ENCODE results near the gene GPS2. TPM values are rescaled to one million over a fixed set of nuclear protein-coding genes. Genes with fewer than 3 reads are reported as not detected.
A peak's percentile ranks its signal among the peaks of the same experiment; 100 is the strongest.

GPS2 gene
- 157 TPM for polyA plus RNA-seq (2012; ENCODE audit: insufficient read depth, insufficient read length)

- peak within 1 kb of the TSS; percentile 78 for H3K4me3 ChIP-seq (ENCODE audit: low read length)
- DNase-seq (ENCODE audit: low read depth, low spot score): peak; percentile 77
Observed at GRCh38 chr17:7314719-7315569, at the start of gene GPS2. Gene GPS2 (minus strand): TSS chr17:7315360. CDS start chr17:7315052, 308 bp downstream.

- H3K4me3 ChIP-seq (ENCODE audit: low read length): no peak overlapping the region
- DNase-seq (ENCODE audit: low read depth, low spot score): no peak
Observed at GRCh38 chr17:7363311-7363710, 48.2 kb upstream of the GPS2 start.

- no peak overlapping the region for H3K4me3 ChIP-seq (ENCODE audit: low read length)
- DNase-seq (ENCODE audit: low read depth, low spot score): no peak
Observed at GRCh38 chr17:7361906-7362305, 46.7 kb upstream of the GPS2 start.

- DNase-seq (ENCODE audit: low read depth, low spot score): no peak
- H3K4me3 ChIP-seq (ENCODE audit: low read length): no peak overlapping the region
Observed at GRCh38 chr17:7357381-7357780, 42.2 kb upstream of the GPS2 start.

- no peak overlapping the region for H3K4me3 ChIP-seq (ENCODE audit: low read length)
- DNase-seq (ENCODE audit: low read depth, low spot score): no peak
Observed at GRCh38 chr17:7356756-7357155, 41.6 kb upstream of the GPS2 start.

GRCh38 chr17:7356072-7356549 is 41.0 kb upstream of the GPS2 start:
- DNase-seq (ENCODE audit: low read depth, low spot score): peak; percentile 75
- H3K4me3 ChIP-seq (ENCODE audit: low read length): no peak overlapping the region

GRCh38 chr17:7355573-7355972 is 40.4 kb upstream of the GPS2 start:
- no peak for DNase-seq (ENCODE audit: low read depth, low spot score)
- H3K4me3 ChIP-seq (ENCODE audit: low read length): no peak overlapping the region

- DNase-seq (ENCODE audit: low read depth, low spot score): no peak
- H3K4me3 ChIP-seq (ENCODE audit: low read length): no peak within 1 kb of the TSS
Observed at GRCh38 chr17:7355053-7355452, 39.9 kb upstream of the GPS2 start, which contains the start of gene TMEM95. Gene TMEM95 (plus strand): TSS chr17:7355156. CDS start chr17:7355205, 49 bp downstream.

- no peak overlapping the region for H3K4me3 ChIP-seq (ENCODE audit: low read length)
- DNase-seq (ENCODE audit: low read depth, low spot score): no peak
Observed at GRCh38 chr17:7354262-7354843, 39.2 kb upstream of the GPS2 start.

- DNase-seq (ENCODE audit: low read depth, low spot score): no peak
- no peak overlapping the region for H3K4me3 ChIP-seq (ENCODE audit: low read length)
Observed at GRCh38 chr17:7352910-7353635, 37.9 kb upstream of the GPS2 start.

GRCh38 chr17:7352503-7352889 is 37.3 kb upstream of the GPS2 start:
- DNase-seq (ENCODE audit: low read depth, low spot score): no peak
- no peak overlapping the region for H3K4me3 ChIP-seq (ENCODE audit: low read length)

- no peak for DNase-seq (ENCODE audit: low read depth, low spot score)
- H3K4me3 ChIP-seq (ENCODE audit: low read length): no peak within 1 kb of the TSS
Observed at GRCh38 chr17:7351665-7352502, 36.7 kb upstream of the GPS2 start, which contains the start of gene KCTD11. Gene KCTD11 (plus strand): TSS chr17:7352162.

GRCh38 chr17:7348478-7349242 is 33.5 kb upstream of the GPS2 start:
- H3K4me3 ChIP-seq (ENCODE audit: low read length): no peak overlapping the region
- DNase-seq (ENCODE audit: low read depth, low spot score): no peak

GRCh38 chr17:7347630-7348477 is 32.7 kb upstream of the GPS2 start:
- H3K4me3 ChIP-seq (ENCODE audit: low read length): no peak overlapping the region
- no peak for DNase-seq (ENCODE audit: low read depth, low spot score)

- no peak overlapping the region for H3K4me3 ChIP-seq (ENCODE audit: low read length)
- DNase-seq (ENCODE audit: low read depth, low spot score): no peak
Observed at GRCh38 chr17:7346761-7347614, 31.8 kb upstream of the GPS2 start.

- DNase-seq (ENCODE audit: low read depth, low spot score): no peak
- no peak overlapping the region for H3K4me3 ChIP-seq (ENCODE audit: low read length)
Observed at GRCh38 chr17:7343250-7343649, 28.1 kb upstream of the GPS2 start.
